Caco-2 (cell line): ENCODE results near the gene ENTR1. TPM values are rescaled to one million over a fixed set of nuclear protein-coding genes. Genes with fewer than 3 reads are reported as not detected.

Experiments
- BruUV-seq: library from RNA; stranded (reverse); fragments of 400-500 nt; replicated peaks from 2 replicates; lab custom pipeline; 2021; lab: Mats Ljungman, UMichigan
- CTCF ChIA-PET: fragments of 300-600 bp; sonication (Branson Sonifier 250); formaldehyde crosslinking; loops from one replicate; lab custom pipeline; 2022; ENCODE audit warnings: antibody characterized with exemption; lab: Charles Lee
- POLR2A ChIA-PET: fragments of 300-600 bp; sonication (Branson Sonifier 250); formaldehyde crosslinking; loops from one replicate; lab custom pipeline; 2022; ENCODE audit warnings: antibody characterized with exemption; lab: Charles Lee
- DNase-seq, 2 experiments: peaks; one replicate each; pipeline versions ENCODE4 v3.0.0 to v3.0.0-alpha.2; 2020 to 2022
- H3K27me3 ChIP-seq: replicated peaks from 2 replicates; pipeline ENCODE4 v1.6.0; 2011; ENCODE audit warnings: low read length; ENCODE audit not compliant: control insufficient read depth, insufficient read depth
- H3K36me3 ChIP-seq: 2 replicates; pipeline ENCODE4 v1.5.1; 2011; ENCODE audit warnings: low read length; ENCODE audit not compliant: control insufficient read depth, insufficient read depth
- H3K4me1 ChIP-seq: fragments of 250-450 bp; sonication (Bioruptor Pico); 2 replicates; pipeline ENCODE4 v1.5.1; 2020; ENCODE audit warnings: mild to moderate bottlenecking
- H3K4me3 ChIP-seq: 2 replicates; pipeline ENCODE4 v1.5.1; 2011; ENCODE audit warnings: low read depth, mild to moderate bottlenecking, control low read depth, low read length
- H3K9me3 ChIP-seq: fragments of 250-450 bp; sonication (Bioruptor Pico); 2 replicates; pipeline ENCODE4 v1.5.1; 2020; ENCODE audit warnings: mild to moderate bottlenecking, moderate library complexity
- H3K27ac Mint-ChIP-seq: one replicate; pipeline ENCODE4 v1.8.0; 2022; ENCODE audit warnings: mixed read lengths; ENCODE audit not compliant: unreplicated experiment
- H3K27me3 Mint-ChIP-seq: one replicate; pipeline ENCODE4 v1.8.0; 2022; ENCODE audit warnings: mixed read lengths; ENCODE audit not compliant: insufficient read depth, unreplicated experiment
- H3K36me3 Mint-ChIP-seq: one replicate; pipeline ENCODE4 v1.8.0; 2022; ENCODE audit warnings: mild to moderate bottlenecking, mixed read lengths; ENCODE audit not compliant: insufficient read depth, unreplicated experiment
- H3K4me1 Mint-ChIP-seq: one replicate; pipeline ENCODE4 v1.8.0; 2022; ENCODE audit warnings: low read depth, mixed read lengths; ENCODE audit not compliant: unreplicated experiment
- H3K4me3 Mint-ChIP-seq: one replicate; pipeline ENCODE4 v1.8.0; 2022; ENCODE audit warnings: mild to moderate bottlenecking, moderate library complexity, mixed read lengths; ENCODE audit not compliant: unreplicated experiment
- H3K9me3 Mint-ChIP-seq: one replicate; pipeline ENCODE4 v1.8.0; 2022; ENCODE audit warnings: mixed read lengths; ENCODE audit not compliant: unreplicated experiment
- intact Hi-C: fragments of 100-400 bp; cut with micrococcal nuclease; formaldehyde crosslinking; loops from one replicate; pipeline ENCODE4 v1.10.0; 2022; ENCODE audit not compliant: unreplicated experiment
- total RNA-seq: library from RNA; stranded (reverse); gene quantifications from 2 replicates; pipeline ENCODE4 v1.2.3, GENCODE V29; 2022
- TF ChIP-seq, protein P1 (sequence below), 2 experiments: fragments of 200-600 bp in 1 of 2; IDR thresholded peaks; 1 replicate in 1 of 2; 2 replicates in 1 of 2; pipeline versions ENCODE4 v1.5.1 to v1.8.0; 2011 to 2022; ENCODE audit warnings: antibody characterized with exemption in 1 of 2, control low read depth in 1 of 2, inconsistent platforms in 1 of 2, low read depth in 1 of 2, low read length in 1 of 2, mild to moderate bottlenecking in 1 of 2, moderate library complexity in 1 of 2; ENCODE audit not compliant: insufficient read depth in 1 of 2, severe bottlenecking in 1 of 2, unreplicated experiment in 1 of 2

Gene ENTR1
- total RNA-seq, 1 experiment from 2014 or later = 85.2 TPM

- H3K4me3 Mint-ChIP-seq = no peak overlapping the region
- intact Hi-C loops = no loop called here
These were observed 38.9 kb downstream of the ENTR1 start for GRCh38 chr9:136371533-136371880.

DNA sequence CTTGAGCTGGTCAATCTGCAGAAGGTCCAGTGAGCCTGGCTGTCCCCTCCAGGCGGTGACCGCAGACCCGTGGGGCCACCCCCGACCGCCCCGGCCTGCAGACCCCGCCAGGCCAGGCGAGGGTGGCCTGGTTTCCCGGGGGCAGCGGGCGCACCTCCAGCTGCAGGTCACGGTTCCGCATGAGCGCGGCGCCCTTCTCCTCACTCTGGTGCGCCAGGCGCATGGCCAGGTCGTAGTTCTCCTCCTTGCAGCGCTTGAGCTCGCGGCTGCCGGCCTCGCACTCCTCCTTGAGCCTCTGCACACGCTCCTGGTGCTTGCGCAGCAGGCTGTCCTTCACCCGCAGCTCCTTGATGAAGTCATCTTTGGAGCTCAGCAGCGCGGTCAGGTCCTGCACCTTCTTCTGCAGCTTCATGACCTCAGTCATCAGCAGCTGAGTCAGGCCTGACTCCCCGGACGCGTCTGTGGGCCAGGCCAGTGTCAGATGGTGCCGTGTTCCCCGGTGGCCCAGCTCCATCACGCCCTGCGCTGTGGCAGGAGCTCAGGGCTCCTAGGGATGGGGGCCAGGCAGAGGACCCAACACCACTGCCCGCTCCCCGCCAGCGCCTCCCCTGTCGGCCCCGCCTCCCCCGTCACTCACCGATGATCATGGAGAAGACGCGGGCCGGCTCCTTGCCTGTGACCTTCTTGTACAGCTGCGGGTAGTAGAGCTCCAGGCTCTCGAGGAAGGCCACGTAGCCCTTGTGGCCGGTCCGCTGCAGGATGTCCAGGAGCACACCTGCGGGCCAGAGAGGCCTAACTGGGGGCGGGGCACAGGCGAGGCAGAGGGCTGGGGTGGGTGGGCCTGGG lies 39.5 kb downstream of the ENTR1 start:
- no peak overlapping the region for H3K4me3 Mint-ChIP-seq
- POLR2A ChIA-PET = no interaction called here
- DNase-seq = no peak
- H3K36me3 ChIP-seq = no peaks in the 10 kb centered on the region
- peaks cover 20% of the 10 kb centered on the region for H3K4me1 ChIP-seq
- no peaks in the 10 kb centered on the region for H3K27me3 Mint-ChIP-seq
- intact Hi-C loops = no loop called here
- H3K4me3 ChIP-seq = no peak overlapping the region
- CTCF ChIA-PET = no interaction called here
- peaks cover 7% of the 10 kb centered on the region for H3K4me1 Mint-ChIP-seq
- peaks cover 34% of the 10 kb centered on the region for H3K36me3 Mint-ChIP-seq
- TF ChIP-seq, protein P1, sequence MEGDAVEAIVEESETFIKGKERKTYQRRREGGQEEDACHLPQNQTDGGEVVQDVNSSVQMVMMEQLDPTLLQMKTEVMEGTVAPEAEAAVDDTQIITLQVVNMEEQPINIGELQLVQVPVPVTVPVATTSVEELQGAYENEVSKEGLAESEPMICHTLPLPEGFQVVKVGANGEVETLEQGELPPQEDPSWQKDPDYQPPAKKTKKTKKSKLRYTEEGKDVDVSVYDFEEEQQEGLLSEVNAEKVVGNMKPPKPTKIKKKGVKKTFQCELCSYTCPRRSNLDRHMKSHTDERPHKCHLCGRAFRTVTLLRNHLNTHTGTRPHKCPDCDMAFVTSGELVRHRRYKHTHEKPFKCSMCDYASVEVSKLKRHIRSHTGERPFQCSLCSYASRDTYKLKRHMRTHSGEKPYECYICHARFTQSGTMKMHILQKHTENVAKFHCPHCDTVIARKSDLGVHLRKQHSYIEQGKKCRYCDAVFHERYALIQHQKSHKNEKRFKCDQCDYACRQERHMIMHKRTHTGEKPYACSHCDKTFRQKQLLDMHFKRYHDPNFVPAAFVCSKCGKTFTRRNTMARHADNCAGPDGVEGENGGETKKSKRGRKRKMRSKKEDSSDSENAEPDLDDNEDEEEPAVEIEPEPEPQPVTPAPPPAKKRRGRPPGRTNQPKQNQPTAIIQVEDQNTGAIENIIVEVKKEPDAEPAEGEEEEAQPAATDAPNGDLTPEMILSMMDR (IDR thresholded peaks at IDR 0.05; ENCODE audit: insufficient read depth in 1 of 2, low read depth in 1 of 2, low read length in 1 of 2, severe bottlenecking in 1 of 2, unreplicated experiment in 1 of 2) = no peak
- no peak overlapping the region for H3K27ac Mint-ChIP-seq
- no TSS peak for BruUV-seq
- H3K9me3 Mint-ChIP-seq = no peaks in the 10 kb centered on the region
- no peaks in the 10 kb centered on the region for H3K27me3 ChIP-seq
- H3K9me3 ChIP-seq = no peaks in the 10 kb centered on the region

More at GRCh38 chr9:136371533-136371880, 38.9 kb downstream of the ENTR1 start:
- TF ChIP-seq, protein P1 (IDR thresholded peaks at IDR 0.05; ENCODE audit: insufficient read depth in 1 of 2, low read depth in 1 of 2, low read length in 1 of 2, severe bottlenecking in 1 of 2, unreplicated experiment in 1 of 2) = no peak
- H3K36me3 Mint-ChIP-seq = peaks cover 32% of the 10 kb centered on the region
- Histone ChIP-seq H3K36me3 (no peaks in the 10 kb centered on the region), H3K4me3 (no peak overlapping the region), H3K4me1 (peaks cover 20% of the 10 kb centered on the region), H3K9me3 (no peaks in the 10 kb centered on the region), H3K27me3 (no peaks in the 10 kb centered on the region)
- peaks cover 7% of the 10 kb centered on the region for H3K4me1 Mint-ChIP-seq
- no peak overlapping the region for H3K27ac Mint-ChIP-seq
- ChIA-PET CTCF (interaction anchor here (0.6 to 1.9 kb wide), 2 partner anchors 8 to 638 kb away, joined by 3 to 11 read pairs; partner anchors contain the start of gene DNLZ), POLR2A (interaction anchor here (1.9 kb wide), 1 partner anchor 8 kb away, joined by 11 read pairs; no protein-coding TSS in a partner anchor)
- BruUV-seq = no TSS peak
- H3K27me3 Mint-ChIP-seq = no peaks in the 10 kb centered on the region
- DNase-seq = no peak
- no peaks in the 10 kb centered on the region for H3K9me3 Mint-ChIP-seq

- Mint-ChIP-seq H3K4me3 (no peak overlapping the region), H3K4me1 (peaks cover 7% of the 10 kb centered on the region), H3K27ac (no peak overlapping the region), H3K36me3 (peaks cover 30% of the 10 kb centered on the region), H3K9me3 (no peaks in the 10 kb centered on the region), H3K27me3 (no peaks in the 10 kb centered on the region)
- intact Hi-C loops = no loop called here
- H3K4me3 ChIP-seq = no peak overlapping the region
- no peak for DNase-seq
- peaks cover 20% of the 10 kb centered on the region for H3K4me1 ChIP-seq
- no TSS peak for BruUV-seq
- POLR2A ChIA-PET = no interaction called here
- TF ChIP-seq, protein P1 (IDR thresholded peaks at IDR 0.05; ENCODE audit: insufficient read depth in 1 of 2, low read depth in 1 of 2, low read length in 1 of 2, severe bottlenecking in 1 of 2, unreplicated experiment in 1 of 2) = no peak
- H3K9me3 ChIP-seq = no peaks in the 10 kb centered on the region
- no peaks in the 10 kb centered on the region for H3K36me3 ChIP-seq
- H3K27me3 ChIP-seq = no peaks in the 10 kb centered on the region
- CTCF ChIA-PET = no interaction called here
These were observed 40.4 kb downstream of the ENTR1 start for GRCh38 chr9:136370037-136370436.
